WTC11 (cell line): ENCODE data around the gene CFI. TPM values are rescaled to one million over a fixed set of nuclear protein-coding genes. Genes with fewer than 3 reads are reported as not detected.

Experiments used
- ATAC-seq: fragments of 200-7000 bp; cut with Tn5 transposase; 2 replicates; pipeline ENCODE4 v1.10.0; 2021; ENCODE audit warnings: mild to moderate bottlenecking, moderate library complexity
- CTCF ChIA-PET: fragments of 300-600 bp; sonication (Branson Sonifier 250); formaldehyde crosslinking; loops from one replicate; lab custom pipeline; 2021; ENCODE audit warnings: antibody characterized with exemption; lab: Charles Lee
- POLR2A ChIA-PET: fragments of 350-600 bp; sonication (Branson Sonifier 250); formaldehyde crosslinking; loops from one replicate; lab custom pipeline; 2021; ENCODE audit warnings: antibody characterized with exemption; lab: Charles Lee
- DNase-seq: peaks from one replicate; pipeline ENCODE4 v3.0.0; 2021; ENCODE audit warnings: low spot score
- H3K27ac Mint-ChIP-seq: 2 replicates; pipeline ENCODE4 v1.8.0; 2021; ENCODE audit warnings: mixed read lengths
- H3K27me3 Mint-ChIP-seq: 2 replicates; pipeline ENCODE4 v1.8.0; 2021; ENCODE audit warnings: low read depth, mild to moderate bottlenecking, moderate library complexity, mixed read lengths
- H3K36me3 Mint-ChIP-seq: 2 replicates; pipeline ENCODE4 v1.8.0; 2021; ENCODE audit warnings: mixed read lengths
- H3K4me1 Mint-ChIP-seq: 2 replicates; pipeline ENCODE4 v1.8.0; 2022; ENCODE audit warnings: mixed read lengths
- H3K4me3 Mint-ChIP-seq: 2 replicates; pipeline ENCODE4 v1.8.0; 2021; ENCODE audit warnings: mild to moderate bottlenecking, moderate library complexity, mixed read lengths
- H3K9me3 Mint-ChIP-seq: 2 replicates; pipeline ENCODE4 v1.8.0; 2021; ENCODE audit warnings: mixed read lengths
- AR ChIP-seq: fragments of 250-450 bp; sonication (Bioruptor Pico); IDR thresholded peaks from 2 replicates; pipeline ENCODE4 v1.9.0; 2021; ENCODE audit warnings: mild to moderate bottlenecking
- CTCF ChIP-seq: fragments of 200-600 bp; IDR thresholded peaks from 2 replicates; pipeline ENCODE4 v1.8.0; 2022; ENCODE audit warnings: antibody characterized with exemption
- ERG ChIP-seq: fragments of 250-450 bp; sonication (Bioruptor Pico); IDR thresholded peaks from 2 replicates; pipeline ENCODE4 v1.8.0; 2021; ENCODE audit warnings: mild to moderate bottlenecking
- ETV6 ChIP-seq: sonication (generic); formaldehyde crosslinking; IDR thresholded peaks from 2 replicates; pipeline ENCODE4 v1.8.1; 2022; ENCODE audit warnings: mild to moderate bottlenecking, missing genetic modification reagents
- GRHL2 ChIP-seq: fragments of 250-450 bp; sonication (Bioruptor Pico); IDR thresholded peaks from 2 replicates; pipeline ENCODE4 v1.8.0; 2022; ENCODE audit warnings: mild to moderate bottlenecking, moderate library complexity; ENCODE audit not compliant: insufficient replicate concordance, severe bottlenecking
- GTF2I ChIP-seq: fragments of 250-450 bp; sonication (Bioruptor Pico); conservative IDR thresholded peaks from 2 replicates; pipeline ENCODE4 v1.4.0; 2021; ENCODE audit warnings: mild to moderate bottlenecking
- IRF2 ChIP-seq: sonication (generic); formaldehyde crosslinking; IDR thresholded peaks from 2 replicates; pipeline ENCODE4 v1.8.0; 2022; ENCODE audit warnings: low read depth, missing genetic modification reagents, borderline replicate concordance
- JAZF1 ChIP-seq: fragments of 250-450 bp; sonication (Bioruptor Pico); IDR thresholded peaks from 2 replicates; pipeline ENCODE4 v1.9.0; 2021; ENCODE audit warnings: moderate library complexity, mild to moderate bottlenecking, inconsistent platforms
- JUN ChIP-seq: sonication (generic); formaldehyde crosslinking; IDR thresholded peaks from 2 replicates; pipeline ENCODE4 v1.8.0; 2023; ENCODE audit warnings: mild to moderate bottlenecking, missing genetic modification reagents
- NR3C1 ChIP-seq: sonication (generic); formaldehyde crosslinking; conservative IDR thresholded peaks from 2 replicates; pipeline ENCODE4 v1.8.1; 2023; ENCODE audit warnings: low read depth, mild to moderate bottlenecking, missing genetic modification reagents
- PREB ChIP-seq: sonication (generic); formaldehyde crosslinking; IDR thresholded peaks from 2 replicates; pipeline ENCODE4 v1.8.1; 2022; ENCODE audit warnings: mild to moderate bottlenecking, missing genetic modification reagents, moderate library complexity, borderline replicate concordance
- PRRX2 ChIP-seq: fragments of 250-450 bp; sonication (Bioruptor Pico); IDR thresholded peaks from 2 replicates; pipeline ENCODE4 v1.8.0; 2021; ENCODE audit warnings: mild to moderate bottlenecking
- SMAD3 ChIP-seq: sonication (generic); formaldehyde crosslinking; IDR thresholded peaks from 2 replicates; pipeline ENCODE4 v1.8.0; 2022; ENCODE audit warnings: missing genetic modification reagents, mild to moderate bottlenecking, borderline replicate concordance
- USF1 ChIP-seq: sonication (generic); formaldehyde crosslinking; IDR thresholded peaks from 2 replicates; pipeline ENCODE4 v1.8.0; 2022; ENCODE audit warnings: mild to moderate bottlenecking, missing genetic modification reagents
- ZNF416 ChIP-seq: fragments of 250-450 bp; sonication (Bioruptor Pico); IDR thresholded peaks from 2 replicates; pipeline ENCODE4 v1.9.0; 2021; ENCODE audit warnings: mild to moderate bottlenecking, inconsistent platforms
- ZNF425 ChIP-seq: fragments of 250-450 bp; sonication (Bioruptor Pico); conservative IDR thresholded peaks from 2 replicates; pipeline ENCODE4 v1.9.0; 2021; ENCODE audit warnings: mild to moderate bottlenecking
- ZNF671 ChIP-seq: fragments of 250-450 bp; sonication (Bioruptor Pico); IDR thresholded peaks from 2 replicates; pipeline ENCODE4 v1.8.0; 2021; ENCODE audit warnings: mild to moderate bottlenecking
- total RNA-seq: library from RNA; stranded (reverse); gene quantifications from 3 replicates; pipeline ENCODE4 v1.2.3, GENCODE V29; 2021

Gene CFI
- total RNA-seq, 1 experiment from 2014 or later: not detected

- ATAC-seq (no peak), DNase-seq (no peak)
- ChIA-PET CTCF (no interaction called here), POLR2A (no interaction called here)
- peaks cover 2% of the 10 kb centered on the region; the same call in 1 of the 2 replicates for H3K9me3 Mint-ChIP-seq
- H3K27ac Mint-ChIP-seq: no peak overlapping the region
- no peaks in the 10 kb centered on the region for H3K27me3 Mint-ChIP-seq
- H3K36me3 Mint-ChIP-seq: no peaks in the 10 kb centered on the region
- peaks cover 3% of the 10 kb centered on the region; the same call in 1 of the 2 replicates for H3K4me1 Mint-ChIP-seq
- no peak overlapping the region for H3K4me3 Mint-ChIP-seq
- TF ChIP-seq PRRX2 (CRISPR knock-in tag) (no peak), ERG (no peak), AR (no peak), SMAD3 (CRISPR knock-in tag) (no peak), GTF2I (CRISPR knock-in tag) (no peak), PREB (CRISPR knock-in tag) (no peak), IRF2 (no peak), GRHL2 (no peak), ETV6 (CRISPR knock-in tag) (no peak), ZNF416 (CRISPR knock-in tag) (no peak), JUN (no peak), CTCF (no peak), JAZF1 (CRISPR knock-in tag) (no peak), NR3C1 (CRISPR knock-in tag) (no peak)
- TF ChIP-seq, all 79 proteins: peak for 0
These were observed 48.8 kb upstream of the CFI start for GRCh38 chr4:109850601-109851000.

- no peak for TF ChIP-seq JAZF1 (CRISPR knock-in tag)
- TF ChIP-seq AR: no peak
- TF ChIP-seq GRHL2: no peak
- TF ChIP-seq ZNF671 (CRISPR knock-in tag): no peak
- TF ChIP-seq SMAD3 (CRISPR knock-in tag): no peak
- TF ChIP-seq USF1 (CRISPR knock-in tag): no peak
- no peak for TF ChIP-seq ZNF425
- no peak overlapping the region for H3K4me3 Mint-ChIP-seq
- H3K4me1 Mint-ChIP-seq: peaks cover 3% of the 10 kb centered on the region; the same call in 1 of the 2 replicates
- POLR2A ChIA-PET: no interaction called here
- ATAC-seq (no peak), DNase-seq (no peak)
- no peaks in the 10 kb centered on the region for H3K27me3 Mint-ChIP-seq
- CTCF ChIA-PET: no interaction called here
- H3K27ac Mint-ChIP-seq: no peak overlapping the region
- no peaks in the 10 kb centered on the region for H3K9me3 Mint-ChIP-seq
- no peaks in the 10 kb centered on the region for H3K36me3 Mint-ChIP-seq
These were observed 46.7 kb upstream of the CFI start for GRCh38 chr4:109848501-109848900.
